ENCODE measurements around the gene TPM3.
"Not testable (repeated sequence)": the region's sequence is repeated elsewhere in the genome, so short reads cannot be mapped to it uniquely, and the experiment has no call there.

The TPM3 gene

DNA sequence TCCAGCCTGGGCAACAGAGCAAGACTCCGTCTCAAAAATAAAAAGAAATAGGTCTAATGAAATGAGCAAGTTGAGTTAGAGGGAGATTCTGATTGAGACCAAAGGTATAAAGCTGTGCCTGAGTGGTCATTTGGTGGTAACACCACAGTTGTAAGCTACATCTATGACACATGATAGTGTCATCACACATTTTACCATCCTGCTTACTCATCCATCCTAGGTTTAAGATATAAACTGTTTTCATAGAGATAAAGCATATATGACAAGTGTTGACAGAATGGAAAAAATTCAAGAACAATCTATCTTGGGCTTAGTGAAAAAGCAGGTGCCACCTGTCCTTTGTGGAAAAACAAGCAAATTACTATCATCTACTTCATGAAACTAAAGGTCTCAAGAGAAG, 21.4 kb upstream of the TPM3 start:
- TF ChIP-seq, protein P1, sequence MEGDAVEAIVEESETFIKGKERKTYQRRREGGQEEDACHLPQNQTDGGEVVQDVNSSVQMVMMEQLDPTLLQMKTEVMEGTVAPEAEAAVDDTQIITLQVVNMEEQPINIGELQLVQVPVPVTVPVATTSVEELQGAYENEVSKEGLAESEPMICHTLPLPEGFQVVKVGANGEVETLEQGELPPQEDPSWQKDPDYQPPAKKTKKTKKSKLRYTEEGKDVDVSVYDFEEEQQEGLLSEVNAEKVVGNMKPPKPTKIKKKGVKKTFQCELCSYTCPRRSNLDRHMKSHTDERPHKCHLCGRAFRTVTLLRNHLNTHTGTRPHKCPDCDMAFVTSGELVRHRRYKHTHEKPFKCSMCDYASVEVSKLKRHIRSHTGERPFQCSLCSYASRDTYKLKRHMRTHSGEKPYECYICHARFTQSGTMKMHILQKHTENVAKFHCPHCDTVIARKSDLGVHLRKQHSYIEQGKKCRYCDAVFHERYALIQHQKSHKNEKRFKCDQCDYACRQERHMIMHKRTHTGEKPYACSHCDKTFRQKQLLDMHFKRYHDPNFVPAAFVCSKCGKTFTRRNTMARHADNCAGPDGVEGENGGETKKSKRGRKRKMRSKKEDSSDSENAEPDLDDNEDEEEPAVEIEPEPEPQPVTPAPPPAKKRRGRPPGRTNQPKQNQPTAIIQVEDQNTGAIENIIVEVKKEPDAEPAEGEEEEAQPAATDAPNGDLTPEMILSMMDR (IDR thresholded peaks at IDR 0.05) = no peak
- no peak for DNase-seq
- Histone ChIP-seq H3K4me3 (no peak overlapping the region), H3K9me3 (no peaks in the 10 kb centered on the region), H3K36me3 (peaks cover 68 to 89% (median 84%) of the 10 kb centered on the region in 3 donors), H3K27ac (no peak overlapping the region), H3K4me1 (peaks cover 0 to 16% (median 10%) of the 10 kb centered on the region in 4 donors), H3K27me3 (no peaks in the 10 kb centered on the region)
- intact Hi-C loops (cut with DNase I; ENCODE audit: low total_unique reads) = no loop called here

DNA sequence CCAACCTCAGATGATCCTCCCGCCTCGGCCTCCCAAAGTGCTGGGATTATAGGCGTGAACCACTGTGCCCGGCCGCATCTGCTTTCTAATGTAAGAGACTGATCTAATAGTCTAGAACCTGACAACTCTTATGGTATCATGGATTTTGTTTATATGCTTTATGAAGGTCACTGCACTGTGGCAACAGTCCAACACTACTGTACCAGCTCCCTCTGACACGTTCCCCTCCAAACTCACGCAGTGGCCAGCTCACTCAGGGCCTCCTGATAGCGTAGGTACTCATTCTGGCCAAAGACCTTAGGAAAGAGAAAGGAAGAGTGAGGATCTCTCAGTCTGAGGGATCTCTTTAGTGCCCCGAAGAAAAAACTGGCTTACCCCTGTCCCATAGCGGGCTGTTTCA, 20.2 kb upstream of the TPM3 start:
- TF ChIP-seq, protein P1 (IDR thresholded peaks at IDR 0.05) = no peak
- no peaks in the 10 kb centered on the region for H3K27me3 ChIP-seq
- H3K36me3 ChIP-seq = peaks cover 77 to 91% (median 85%) of the 10 kb centered on the region in 3 donors
- peaks cover 0 to 4% (median 1%) of the 10 kb centered on the region in 4 donors for H3K4me1 ChIP-seq
- H3K9me3 ChIP-seq = no peaks in the 10 kb centered on the region
- intact Hi-C loops (cut with DNase I; ENCODE audit: low total_unique reads) = no loop called here
- no peak overlapping the region for H3K4me3 ChIP-seq
- DNase-seq = no peak
- no peak overlapping the region for H3K27ac ChIP-seq

DNA sequence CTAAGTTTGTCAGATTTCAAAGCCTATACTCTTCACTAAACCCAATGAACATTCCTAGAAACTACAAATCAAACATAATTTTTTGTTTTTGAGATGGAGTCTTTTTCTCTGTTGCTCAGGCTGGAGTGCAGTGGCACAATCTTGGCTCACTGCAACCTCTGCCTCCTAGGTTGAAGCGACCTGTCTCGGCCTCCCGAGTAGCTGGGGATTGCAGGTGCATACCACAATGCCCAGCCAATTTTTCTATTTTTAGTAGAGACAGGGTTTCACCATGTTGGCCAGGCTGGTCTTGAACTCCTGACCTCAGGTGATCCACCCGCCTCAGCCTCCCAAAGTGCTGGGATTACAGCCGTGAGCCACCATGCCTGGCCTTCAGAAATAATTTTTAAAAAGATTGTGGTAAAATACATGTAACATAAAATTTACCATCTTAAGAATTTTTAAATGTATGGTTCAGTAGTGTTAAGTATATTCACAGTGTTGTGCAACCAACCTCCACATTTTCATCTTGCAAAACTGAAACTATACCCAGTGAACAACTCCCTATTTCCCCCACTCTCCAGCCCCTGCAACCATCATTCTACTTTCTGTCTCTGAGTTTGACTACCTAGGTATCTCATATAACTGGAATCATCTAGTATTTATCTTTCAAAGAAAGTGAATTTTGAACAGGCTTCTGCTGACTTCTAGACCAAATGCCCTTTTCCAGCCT, 16.9 kb upstream of the TPM3 start:
- no peaks in the 10 kb centered on the region for H3K4me1 ChIP-seq
- H3K27ac ChIP-seq = no peak overlapping the region
- TF ChIP-seq, protein P1 (IDR thresholded peaks at IDR 0.05) = no peak
- no peaks in the 10 kb centered on the region for H3K9me3 ChIP-seq
- no peak for DNase-seq
- peaks cover 78 to 91% (median 81%) of the 10 kb centered on the region in 3 donors for H3K36me3 ChIP-seq
- H3K4me3 ChIP-seq = no peak overlapping the region
- no peaks in the 10 kb centered on the region for H3K27me3 ChIP-seq
- intact Hi-C loops (cut with DNase I; ENCODE audit: low total_unique reads) = no loop called here

DNA sequence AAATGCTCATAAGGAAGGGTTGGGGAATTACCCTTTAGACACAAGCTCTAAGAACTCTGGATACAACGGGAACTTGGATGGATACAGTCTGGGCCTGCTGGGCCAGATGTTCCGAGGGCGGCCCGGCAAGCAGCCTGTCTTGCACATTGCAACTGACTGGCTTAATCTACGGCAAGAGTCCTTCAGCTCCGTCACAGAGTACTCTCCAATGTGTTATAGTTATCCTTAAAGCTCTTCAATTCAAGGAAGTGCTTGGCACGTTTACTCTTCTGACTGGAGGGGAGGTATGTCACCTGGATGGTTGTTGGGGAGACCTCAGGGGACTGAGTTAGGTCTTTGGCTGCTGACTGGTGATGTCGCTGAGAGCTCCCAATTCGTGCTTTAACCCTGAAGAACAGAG, 15.4 kb upstream of the TPM3 start:
- DNase-seq = no peak
- no peaks in the 10 kb centered on the region for H3K27me3 ChIP-seq
- H3K9me3 ChIP-seq = no peaks in the 10 kb centered on the region
- TF ChIP-seq, protein P1 (IDR thresholded peaks at IDR 0.05) = no peak
- no peak overlapping the region for H3K4me3 ChIP-seq
- no peaks in the 10 kb centered on the region for H3K4me1 ChIP-seq
- no peak overlapping the region for H3K27ac ChIP-seq
- intact Hi-C loops (cut with DNase I; ENCODE audit: low total_unique reads) = no loop called here
- H3K36me3 ChIP-seq = peaks cover 65 to 75% (median 65%) of the 10 kb centered on the region in 3 donors

DNA sequence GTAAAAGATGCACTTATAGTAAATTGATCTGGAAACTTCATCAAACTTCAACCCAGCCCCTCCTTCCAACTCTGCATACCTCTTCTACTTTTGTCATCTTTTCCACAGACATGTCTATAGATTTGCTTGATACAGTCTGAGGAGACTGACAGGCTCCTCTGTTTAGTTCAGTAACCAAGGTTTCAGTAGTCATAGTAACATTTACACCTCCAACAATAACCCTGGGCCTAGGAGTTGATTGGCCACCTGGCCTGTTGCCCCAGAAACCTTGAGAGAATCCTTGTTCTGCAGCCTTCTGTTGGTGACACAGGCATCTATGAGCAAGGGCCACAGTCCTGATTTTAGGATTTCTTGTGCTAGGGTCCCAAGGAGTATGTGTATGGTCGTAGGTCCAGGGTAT, 14.3 kb upstream of the TPM3 start, which contains the start of gene CFAP141:
Gene CFAP141 (minus strand): TSS at position 138 of the 400 bp plus-strand sequence. CDS start 26 bp downstream, at position 112.
- H3K9me3 ChIP-seq = no peaks in the 10 kb centered on the region
- TF ChIP-seq, protein P1 (IDR thresholded peaks at IDR 0.05) = no peak
- no peak within 1 kb of the TSS for H3K4me3 ChIP-seq
- DNase-seq = no peak
- H3K27me3 ChIP-seq = no peaks in the 10 kb centered on the region
- no peaks in the 10 kb centered on the region for H3K4me1 ChIP-seq
- intact Hi-C loops (cut with DNase I; ENCODE audit: low total_unique reads) = no loop called here
- no peak within 1 kb of the TSS for H3K27ac ChIP-seq
- H3K36me3 ChIP-seq = peaks cover 54 to 65% (median 55%) of the 10 kb centered on the region in 3 donors

- H3K27ac ChIP-seq; H3K4me3 ChIP-seq; H3K4me1 ChIP-seq; H3K27me3 ChIP-seq; H3K9me3 ChIP-seq; intact Hi-C loops (cut with DNase I; ENCODE audit: low total_unique reads): not testable (repeated sequence)
- peaks cover 50 to 61% (median 51%) of the 10 kb centered on the region in 3 donors for H3K36me3 ChIP-seq
- peak in 1 of 2 donors; percentile 13 for DNase-seq
Measured at GRCh38 chr1:154205778-154206177, 13.9 kb upstream of the TPM3 start.

Data from tibial artery (tissue), 4 donors.